Esophagus muscularis mucosa (tissue), 4 donors: ENCODE data around the gene PRKN. TPM values are rescaled to one million over a fixed set of nuclear protein-coding genes. Genes with fewer than 3 reads are reported as not detected.

Source experiments
- DNase-seq: peaks from one replicate; pipeline ENCODE4 v3.0.0-alpha.2; 2017; ENCODE audit errors: extremely low spot score
- H3K27ac ChIP-seq, 4 donors: fragments of 200-600 bp; sonication (generic); replicated peaks in 1 of 4; 1 replicate in 3 of 4; 2 replicates in 1 of 4; pipeline ENCODE4 v1.5.1; 2016 to 2019; ENCODE audit warnings: mild to moderate bottlenecking in 1 of 4
- H3K27me3 ChIP-seq, 4 donors: fragments of 200-600 bp; sonication (generic); one replicate each; pipeline versions ENCODE4 v1.5.1 to v1.6.0; 2016 to 2019
- H3K36me3 ChIP-seq, 4 donors: fragments of 200-600 bp; sonication (generic); one replicate each; pipeline ENCODE4 v1.5.1; 2016 to 2019
- H3K4me1 ChIP-seq, 4 donors: fragments of 200-600 bp; sonication (generic); one replicate each; pipeline ENCODE4 v1.5.1; 2016 to 2019
- H3K4me3 ChIP-seq, 4 donors: fragments of 200-600 bp; sonication (generic); 1 replicate in 2 of 4; 2 replicates in 2 of 4; pipeline ENCODE4 v1.5.1; 2016 to 2019; ENCODE audit warnings: mild to moderate bottlenecking in 4 of 4, moderate library complexity in 1 of 4
- H3K9me3 ChIP-seq, 4 donors: fragments of 200-600 bp; sonication (generic); 1 replicate in 3 of 4; 2 replicates in 1 of 4; pipeline ENCODE4 v1.5.1; 2016 to 2019
- EP300 ChIP-seq: sonication (generic); formaldehyde crosslinking; IDR thresholded peaks from one replicate; pipeline ENCODE4 v1.6.1; 2017; ENCODE audit warnings: antibody characterized with exemption
- POLR2A ChIP-seq: fragments of 450-650 bp; IDR thresholded peaks from one replicate; pipeline ENCODE4 v1.6.1; 2017; ENCODE audit warnings: antibody characterized with exemption, moderate library complexity, mild to moderate bottlenecking, low read depth
- POLR2AphosphoS5 ChIP-seq, 2 donors: sonication (generic); formaldehyde crosslinking; IDR thresholded peaks; one replicate each; pipeline ENCODE4 v1.6.1; 2017; ENCODE audit warnings: antibody characterized with exemption in 2 of 2
- WGBS: methylation state at CpG from one replicate; pipeline ENCODE4 v1.1.5; 2018; 5-methylcytosine and 5-hydroxymethylcytosine counted together
- intact Hi-C: fragments of 100-400 bp; cut with DNase I; formaldehyde crosslinking; loops from one replicate; pipeline ENCODE4 v1.15.1; 2023
- total RNA-seq, 4 donors: library from RNA; depleted of rRNA; stranded (reverse); fragments of >200 nt; gene quantifications; one replicate each; pipeline versions ENCODE4 v1.1.0 to v1.2.1, GENCODE V29; 2016
- TF ChIP-seq, protein P1 (sequence below), 3 experiments: fragments of 200-600 bp in 2 of 3; fragments of 450-650 bp in 1 of 3; sonication (generic) in 2 of 3; IDR thresholded peaks; one replicate each; pipeline ENCODE4 v1.5.1; 2017 to 2019; ENCODE audit warnings: antibody characterized with exemption in 3 of 3, mild to moderate bottlenecking in 2 of 3, moderate library complexity in 1 of 3

Gene PRKN
- total RNA-seq, 4 donors from 2014 or later: 9.6 to 14.5 (median 10.8) TPM

- DNase-seq: no peak
- intact Hi-C loops: no loop called here
- TF ChIP-seq POLR2A (no peak), POLR2AphosphoS5 (IDR thresholded peaks at IDR 0.05) (no peak), EP300 (no peak)
- TF ChIP-seq, protein P1, sequence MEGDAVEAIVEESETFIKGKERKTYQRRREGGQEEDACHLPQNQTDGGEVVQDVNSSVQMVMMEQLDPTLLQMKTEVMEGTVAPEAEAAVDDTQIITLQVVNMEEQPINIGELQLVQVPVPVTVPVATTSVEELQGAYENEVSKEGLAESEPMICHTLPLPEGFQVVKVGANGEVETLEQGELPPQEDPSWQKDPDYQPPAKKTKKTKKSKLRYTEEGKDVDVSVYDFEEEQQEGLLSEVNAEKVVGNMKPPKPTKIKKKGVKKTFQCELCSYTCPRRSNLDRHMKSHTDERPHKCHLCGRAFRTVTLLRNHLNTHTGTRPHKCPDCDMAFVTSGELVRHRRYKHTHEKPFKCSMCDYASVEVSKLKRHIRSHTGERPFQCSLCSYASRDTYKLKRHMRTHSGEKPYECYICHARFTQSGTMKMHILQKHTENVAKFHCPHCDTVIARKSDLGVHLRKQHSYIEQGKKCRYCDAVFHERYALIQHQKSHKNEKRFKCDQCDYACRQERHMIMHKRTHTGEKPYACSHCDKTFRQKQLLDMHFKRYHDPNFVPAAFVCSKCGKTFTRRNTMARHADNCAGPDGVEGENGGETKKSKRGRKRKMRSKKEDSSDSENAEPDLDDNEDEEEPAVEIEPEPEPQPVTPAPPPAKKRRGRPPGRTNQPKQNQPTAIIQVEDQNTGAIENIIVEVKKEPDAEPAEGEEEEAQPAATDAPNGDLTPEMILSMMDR (IDR thresholded peaks at IDR 0.05): no peak
- Histone ChIP-seq H3K27ac (no peak overlapping the region), H3K9me3 (no peaks in the 10 kb centered on the region), H3K4me3 (no peak overlapping the region), H3K4me1 (peaks cover 0 to 5% (median 0%) of the 10 kb centered on the region in 4 donors), H3K27me3 (no peaks in the 10 kb centered on the region), H3K36me3 (no peaks in the 10 kb centered on the region)
- 89% methylated on average over 2 of the region's 2 CpGs for WGBS
These were observed 339.2 kb downstream of the PRKN start for GRCh38 chr6:162388383-162388777.

DNA sequence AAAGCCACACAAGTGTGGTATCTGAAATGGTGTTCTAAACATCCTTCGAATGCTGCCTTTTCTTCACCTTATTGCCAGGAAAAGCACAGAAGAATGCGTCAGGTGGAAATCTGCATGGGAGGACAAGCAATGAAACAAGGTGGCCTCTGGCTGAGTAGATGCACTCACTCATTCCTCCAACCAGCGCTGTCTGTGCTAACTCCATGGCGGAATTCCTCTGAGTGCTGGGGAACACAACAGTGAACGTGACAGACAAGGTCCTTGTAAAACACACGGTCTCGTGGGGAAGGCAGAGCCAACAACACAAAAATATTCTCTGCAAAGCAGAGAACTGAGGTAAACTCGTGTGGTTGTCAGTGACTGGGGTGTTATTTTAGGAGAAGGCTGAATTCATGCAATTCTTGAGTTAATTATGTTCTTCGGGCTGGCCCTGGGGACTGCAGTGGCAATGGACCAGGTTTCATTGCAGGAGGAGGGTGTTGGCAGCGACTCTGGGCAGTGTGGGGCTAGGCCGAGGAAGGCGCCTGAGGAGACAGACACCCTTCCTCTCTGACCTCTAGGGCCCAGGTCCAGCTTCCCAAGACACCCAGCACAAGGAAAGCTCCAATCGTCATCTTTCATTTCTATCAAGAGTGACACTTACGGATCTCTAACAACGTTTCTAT, 339.7 kb downstream of the PRKN start:
- 90% methylated on average over 15 of the region's 15 CpGs for WGBS

GRCh38 chr6:162385980-162386379, 341.6 kb downstream of the PRKN start:
- no peak overlapping the region for H3K4me3 ChIP-seq
- H3K27me3 ChIP-seq: no peaks in the 10 kb centered on the region
- H3K9me3 ChIP-seq: no peaks in the 10 kb centered on the region
- no peak for TF ChIP-seq POLR2A
- TF ChIP-seq, protein P1 (IDR thresholded peaks at IDR 0.05): no peak
- no peak for TF ChIP-seq EP300
- no peak for TF ChIP-seq POLR2AphosphoS5 (IDR thresholded peaks at IDR 0.05)
- no peak overlapping the region for H3K27ac ChIP-seq
- no peaks in the 10 kb centered on the region for H3K36me3 ChIP-seq
- DNase-seq: no peak
- intact Hi-C loops: no loop called here
- WGBS: 64% methylated on average over 4 of the region's 4 CpGs
- H3K4me1 ChIP-seq: peaks cover 0 to 5% (median 0%) of the 10 kb centered on the region in 4 donors

More for the DNA sequence above, 339.7 kb downstream of the PRKN start:
- Histone ChIP-seq H3K9me3 (no peaks in the 10 kb centered on the region), H3K4me3 (no peak overlapping the region), H3K27me3 (no peaks in the 10 kb centered on the region), H3K36me3 (no peaks in the 10 kb centered on the region), H3K4me1 (peaks cover 0 to 5% (median 0%) of the 10 kb centered on the region in 4 donors), H3K27ac (no peak overlapping the region)
- TF ChIP-seq EP300 (no peak), POLR2A (no peak), POLR2AphosphoS5 (IDR thresholded peaks at IDR 0.05) (no peak)
- TF ChIP-seq, protein P1 (IDR thresholded peaks at IDR 0.05): no peak
- DNase-seq: no peak
- intact Hi-C loops: no loop called here

GRCh38 chr6:162379757-162380409, 347.7 kb downstream of the PRKN start:
- no peak overlapping the region for H3K4me3 ChIP-seq
- no peak overlapping the region for H3K27ac ChIP-seq
- peaks cover 0 to 20% (median 15%) of the 10 kb centered on the region in 4 donors for H3K4me1 ChIP-seq
- WGBS: 20% methylated on average over 5 of the region's 5 CpGs
- intact Hi-C loops: no loop called here
- no peaks in the 10 kb centered on the region for H3K36me3 ChIP-seq
- TF ChIP-seq EP300 (no peak), POLR2A (no peak), POLR2AphosphoS5 (IDR thresholded peaks at IDR 0.05) (no peak)
- H3K27me3 ChIP-seq: no peaks in the 10 kb centered on the region
- H3K9me3 ChIP-seq: no peaks in the 10 kb centered on the region
- no peak for DNase-seq

DNA sequence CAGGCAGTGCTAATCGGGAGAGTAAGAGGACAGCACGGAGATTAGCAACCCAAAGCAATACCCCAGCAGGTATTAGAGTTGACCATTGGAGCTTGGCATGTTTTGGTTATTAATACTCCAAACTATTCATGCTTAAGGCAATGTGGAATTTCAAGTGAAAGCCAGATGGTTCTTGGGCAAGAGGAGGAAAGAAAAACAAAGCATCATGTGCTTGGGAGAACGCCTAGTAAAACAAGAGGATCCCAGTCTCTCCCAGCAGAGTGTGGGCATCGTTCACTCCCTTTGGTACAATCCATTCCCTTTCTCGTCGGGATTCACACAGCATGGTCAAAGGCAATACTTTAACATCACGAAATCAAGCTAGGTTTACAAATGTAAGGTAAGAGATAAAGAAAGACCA, 349.8 kb downstream of the PRKN start:
- no peak overlapping the region for H3K27ac ChIP-seq
- H3K4me1 ChIP-seq: peaks cover 0 to 21% (median 15%) of the 10 kb centered on the region in 4 donors
- WGBS: 92% methylated on average over 7 of the region's 7 CpGs
- H3K9me3 ChIP-seq: no peaks in the 10 kb centered on the region
- no peak for DNase-seq
- no peaks in the 10 kb centered on the region for H3K36me3 ChIP-seq
- H3K4me3 ChIP-seq: no peak overlapping the region
- intact Hi-C loops: no loop called here
- TF ChIP-seq POLR2AphosphoS5 (IDR thresholded peaks at IDR 0.05): no peak
- TF ChIP-seq EP300: no peak
- TF ChIP-seq, protein P1 (IDR thresholded peaks at IDR 0.05): no peak
- TF ChIP-seq POLR2A: no peak
- H3K27me3 ChIP-seq: no peaks in the 10 kb centered on the region
